Right renal pelvis (tissue), 4 donors: ENCODE data around the gene PAM. TPM values are rescaled to one million over a fixed set of nuclear protein-coding genes. Genes with fewer than 3 reads are reported as not detected.
A peak's percentile ranks its signal among the peaks of the same experiment; 100 is the strongest.

ENCODE experiments used
- DNase-seq, 4 donors: peaks; one replicate each; pipeline ENCODE4 v3.0.0-alpha.2; 2013; ENCODE audit warnings: low read depth in 4 of 4, low spot score in 3 of 4, missing footprints in 1 of 4
- polyA plus RNA-seq, 4 donors: library from polyadenylated mRNA; unstranded; fragments of 120-200 nt; gene quantifications; one replicate each; pipeline ENCODE4 v1.2.1, GENCODE V29; 2013; ENCODE audit not compliant: insufficient read length in 4 of 4

Gene PAM
- 100 to 1,000 TPM; 221 to 266 (median 244) TPM for polyA plus RNA-seq

DNA sequence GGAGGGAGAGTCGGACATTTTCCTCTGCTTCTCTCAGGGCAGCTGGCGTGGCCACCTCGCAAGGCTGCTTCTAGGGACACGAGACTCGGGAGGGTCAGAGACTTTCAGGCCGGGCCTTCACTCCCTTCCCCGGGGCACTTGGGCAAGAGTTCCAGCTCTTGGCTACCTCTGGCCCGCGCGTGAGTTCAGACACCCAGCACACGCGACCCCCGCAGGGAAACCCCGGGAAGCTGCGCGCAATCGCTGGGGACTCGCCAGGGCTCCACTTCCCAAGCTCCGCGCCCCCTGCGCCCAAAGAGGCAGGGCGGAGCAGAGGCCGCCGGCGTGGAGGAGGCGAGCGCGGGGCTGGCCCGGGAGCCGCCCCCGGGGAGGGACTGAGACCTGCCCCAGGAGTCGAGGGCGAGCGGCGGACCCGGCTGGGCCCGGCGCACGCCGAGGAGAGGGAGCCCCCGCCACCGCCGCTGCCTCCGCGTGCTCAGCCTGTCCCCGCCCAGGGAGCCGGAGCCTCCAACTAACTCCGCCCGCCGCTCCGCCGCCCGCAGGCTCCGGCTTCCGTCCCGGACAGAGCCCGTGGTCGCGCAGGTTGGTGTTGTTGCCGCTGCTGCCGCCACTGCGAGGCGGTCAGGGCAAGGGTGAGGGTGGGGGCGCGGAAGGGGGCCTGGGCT, at the start of gene PAM:
Gene PAM, plus strand, starts transcription at position 539 of the 665 bp plus-strand sequence. CDS start 110,891 bp downstream, outside the sequence.
- DNase-seq: peak in 3 of 4 donors; percentile 52 to 64 (median 57)

DNA sequence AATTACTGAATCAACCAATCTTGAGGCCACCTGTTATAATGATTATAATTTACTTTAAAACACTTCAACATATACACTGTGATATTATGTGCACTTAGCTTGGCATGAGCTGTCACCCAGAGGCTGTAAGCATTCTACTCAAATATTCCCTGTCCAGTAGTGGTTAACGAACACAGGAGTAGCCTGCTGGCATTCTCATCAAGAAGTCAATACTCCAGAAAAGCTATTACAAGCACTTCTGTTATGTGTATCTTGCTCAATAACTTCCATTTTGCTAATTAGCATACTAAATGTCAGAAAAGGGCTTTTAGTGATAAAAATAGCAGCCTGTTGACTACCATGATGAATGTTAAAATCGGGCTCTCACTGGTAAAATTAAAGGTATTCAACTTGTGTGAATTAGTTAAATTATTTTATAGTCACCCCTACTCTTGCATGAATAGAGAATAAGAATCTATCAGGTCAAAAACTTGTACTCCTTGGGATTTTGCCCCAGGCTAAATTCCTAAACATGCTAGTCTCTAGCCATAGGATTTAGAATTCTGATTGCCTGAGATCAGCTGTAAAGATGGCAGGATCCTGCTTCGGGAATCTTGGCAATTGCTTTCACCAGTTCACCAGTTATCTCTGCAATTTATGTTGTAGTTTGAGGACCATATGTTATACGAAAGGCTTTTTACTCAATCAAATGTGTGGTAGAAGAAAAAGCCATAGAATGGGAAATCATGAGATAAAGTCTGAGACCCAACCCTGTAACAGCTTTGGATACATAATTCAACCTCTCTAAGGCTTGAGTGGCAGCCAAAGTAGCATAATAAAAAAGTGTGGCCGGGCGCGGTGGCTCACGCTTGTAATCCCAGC, 43.4 kb upstream of the PAM start:
- no peak for DNase-seq

DNA sequence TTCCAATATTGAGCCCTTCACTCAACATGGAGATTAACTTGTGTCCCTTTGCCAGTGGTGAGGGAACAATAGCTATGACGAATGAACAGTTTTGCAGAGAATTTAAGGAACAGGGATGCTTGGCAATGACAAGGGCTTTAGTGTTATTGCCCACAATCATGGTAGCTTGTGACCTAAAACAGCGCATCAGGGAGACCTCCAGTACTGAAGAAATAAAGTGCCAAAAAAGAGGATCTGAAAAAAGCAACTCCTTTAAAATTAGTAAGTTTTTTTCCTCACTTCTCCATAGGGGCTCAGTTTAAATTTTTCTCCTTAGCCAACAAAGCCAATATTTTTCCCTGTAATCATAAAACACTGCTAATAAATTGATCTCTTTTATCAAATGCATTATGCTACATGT, 41.8 kb upstream of the PAM start:
- DNase-seq: no peak

DNA sequence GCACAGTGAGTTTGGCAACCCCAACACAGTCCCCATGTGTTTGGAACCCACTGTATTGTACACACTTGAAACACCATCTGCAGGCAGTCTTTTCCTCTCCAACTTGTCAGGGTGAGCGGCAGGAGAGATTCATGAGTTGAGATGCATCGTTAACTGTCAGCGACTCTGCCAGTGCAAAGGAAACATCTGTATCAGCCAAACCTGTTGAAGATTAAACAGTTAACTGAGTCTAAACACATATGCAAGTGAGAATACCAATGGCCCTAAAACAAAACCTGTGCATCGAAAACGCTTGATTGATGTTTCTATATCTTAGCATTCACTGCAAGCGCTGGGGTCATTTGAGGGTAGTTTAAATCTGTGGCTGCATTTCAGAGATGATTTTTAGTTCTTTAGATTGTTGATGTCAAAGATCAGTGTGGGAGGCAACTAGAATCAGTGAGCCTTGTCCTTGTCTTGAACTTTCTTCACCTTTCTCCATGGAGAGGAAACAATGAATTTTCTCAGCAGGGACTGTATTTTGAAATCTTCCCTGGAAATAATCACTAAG, 41.3 kb upstream of the PAM start:
- DNase-seq: peak; percentile 16 to 50 (median 24)

DNA sequence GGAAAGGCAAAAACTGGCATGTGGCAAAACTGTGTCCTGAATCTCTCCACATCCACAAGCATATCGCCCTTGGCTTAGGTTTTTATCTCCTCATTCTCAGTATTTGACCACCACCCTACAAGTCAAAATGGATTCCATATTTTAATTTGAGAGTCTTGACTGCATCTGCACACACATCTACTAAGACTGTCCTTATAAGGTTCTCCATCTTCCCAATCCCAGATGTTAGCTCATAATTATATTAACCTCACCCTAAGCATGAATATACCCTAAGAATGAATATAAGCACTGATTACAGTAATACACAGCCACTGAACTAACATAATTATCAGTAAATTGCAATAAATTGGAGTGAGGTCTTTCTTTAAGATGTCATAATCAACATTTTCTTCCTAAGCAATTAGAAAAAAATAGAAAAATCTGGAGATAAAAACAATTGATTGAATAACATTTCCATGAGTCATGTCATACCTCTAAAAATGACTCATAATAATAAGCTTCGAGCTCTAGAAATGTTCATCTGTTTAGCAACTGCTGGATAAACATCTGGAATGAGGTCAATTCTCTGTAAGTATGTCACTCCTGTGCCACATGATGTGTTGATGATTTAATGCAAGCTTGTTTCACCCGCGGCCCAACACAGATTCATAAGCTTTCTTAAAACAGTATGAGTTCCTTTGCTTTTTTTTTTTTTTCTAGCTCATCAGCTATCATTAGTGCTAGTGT, 39.9 kb upstream of the PAM start:
- DNase-seq: no peak

DNA sequence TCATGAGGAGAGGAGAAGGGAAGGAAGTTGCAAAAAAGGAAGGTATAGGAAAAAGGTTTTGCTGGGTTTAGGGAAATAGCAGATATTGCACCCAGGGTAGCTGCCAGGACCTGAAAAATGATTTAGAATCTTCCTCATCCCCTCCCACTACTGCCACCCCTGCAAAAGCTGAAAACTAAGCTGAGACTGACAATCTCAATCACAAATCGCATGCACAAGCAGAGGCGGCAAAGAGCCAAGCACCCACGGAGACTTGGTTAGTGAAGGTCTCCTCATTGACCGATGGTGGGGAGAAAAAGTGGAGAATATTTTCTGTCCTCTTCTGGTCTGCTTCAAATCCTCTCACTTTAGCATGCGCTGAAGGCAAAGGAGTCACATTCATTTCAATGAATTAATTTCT, 39.1 kb upstream of the PAM start:
- DNase-seq: no peak

DNA sequence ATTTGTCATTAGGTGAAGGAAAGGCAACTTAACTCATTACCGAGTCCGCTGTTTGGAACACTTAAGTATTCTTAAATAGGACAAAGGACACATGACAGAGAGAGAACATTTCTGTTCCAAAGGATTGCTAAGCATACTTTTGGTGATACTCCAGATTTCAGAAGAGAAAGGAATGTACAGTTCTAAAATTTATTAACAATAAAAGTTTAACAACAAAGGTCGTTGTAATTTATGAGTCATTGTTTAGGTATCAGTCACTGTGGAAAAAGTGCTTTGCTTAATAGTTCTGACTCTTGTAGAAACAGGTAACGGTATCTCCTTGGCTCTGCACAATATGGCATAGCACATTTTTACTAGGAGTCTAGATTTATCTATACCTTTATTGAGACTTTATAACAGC, 36.3 kb upstream of the PAM start:
- no peak for DNase-seq

DNA sequence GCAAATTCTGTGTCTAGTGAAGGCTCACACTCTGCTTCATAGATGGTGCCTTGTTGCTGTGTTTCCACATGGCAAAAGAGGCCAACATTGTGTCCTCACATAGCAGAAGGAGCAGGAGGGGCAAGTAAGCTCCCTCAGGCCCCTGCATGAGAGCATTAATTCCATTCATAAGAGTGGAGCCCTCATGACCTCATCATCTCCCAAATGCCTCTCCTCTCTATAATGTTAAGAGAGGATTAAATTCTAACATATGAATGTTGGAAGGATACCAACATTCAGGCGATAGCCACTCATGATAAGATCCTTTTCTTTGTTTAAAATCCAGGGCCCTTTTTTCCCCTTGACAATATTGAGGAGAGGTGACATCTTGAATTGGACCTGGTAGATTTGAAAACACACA, 35.2 kb upstream of the PAM start:
- DNase-seq: no peak

DNA sequence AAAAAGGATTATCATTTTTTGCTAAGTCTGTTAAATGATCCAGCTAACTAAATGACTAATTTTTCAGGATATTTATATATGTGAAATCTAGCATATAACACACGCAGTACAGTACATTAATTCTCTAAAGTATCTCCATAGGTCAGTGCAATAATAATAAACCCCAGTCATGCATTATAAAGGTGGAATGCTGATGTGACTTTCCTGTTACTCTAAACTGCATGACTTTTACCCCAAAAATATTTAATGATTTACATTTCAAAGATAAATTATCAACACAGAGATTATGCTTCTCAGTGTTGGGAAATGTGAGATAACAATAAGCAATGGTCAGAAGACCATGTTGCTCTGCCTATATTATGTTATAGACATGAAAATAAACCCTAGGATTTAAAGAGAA, 34.1 kb upstream of the PAM start:
- DNase-seq: no peak

DNA sequence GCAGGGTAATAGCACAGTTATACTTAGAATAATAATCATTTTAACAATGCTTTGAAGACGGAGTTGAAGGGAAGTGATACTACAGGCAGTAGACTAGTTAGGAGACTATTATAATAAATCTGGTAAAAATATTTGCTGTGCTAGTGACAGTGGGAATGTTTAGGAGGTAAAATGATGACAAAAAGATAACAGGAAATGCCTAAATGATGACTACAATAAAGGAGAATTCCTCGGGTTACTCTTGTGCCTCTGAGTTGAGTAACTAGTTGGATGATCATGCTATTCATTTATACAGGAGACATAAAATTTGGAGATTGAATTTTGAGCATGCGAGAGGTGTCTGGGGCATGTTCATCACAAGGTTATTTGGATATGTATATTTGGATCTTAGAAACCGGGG, 32.2 kb upstream of the PAM start:
- no peak for DNase-seq

DNA sequence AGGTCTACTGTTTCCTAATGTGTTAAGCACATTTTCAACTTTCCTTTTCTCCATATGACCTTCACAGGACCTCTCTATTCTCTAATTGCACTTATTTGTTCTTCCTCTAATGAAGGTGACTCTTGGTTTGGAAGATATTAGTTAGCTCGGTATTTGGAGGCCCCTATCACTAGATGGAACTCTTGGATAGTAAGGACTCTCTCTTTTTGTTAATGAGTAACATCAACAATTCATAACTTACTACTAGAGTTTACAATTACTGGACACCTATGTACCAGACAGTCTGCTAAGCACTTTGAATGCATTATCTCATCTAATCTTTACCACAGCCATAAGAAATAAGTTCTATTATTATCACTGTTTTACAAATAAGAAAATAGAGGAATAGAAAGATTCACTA, 23.4 kb upstream of the PAM start:
- no peak for DNase-seq

DNA sequence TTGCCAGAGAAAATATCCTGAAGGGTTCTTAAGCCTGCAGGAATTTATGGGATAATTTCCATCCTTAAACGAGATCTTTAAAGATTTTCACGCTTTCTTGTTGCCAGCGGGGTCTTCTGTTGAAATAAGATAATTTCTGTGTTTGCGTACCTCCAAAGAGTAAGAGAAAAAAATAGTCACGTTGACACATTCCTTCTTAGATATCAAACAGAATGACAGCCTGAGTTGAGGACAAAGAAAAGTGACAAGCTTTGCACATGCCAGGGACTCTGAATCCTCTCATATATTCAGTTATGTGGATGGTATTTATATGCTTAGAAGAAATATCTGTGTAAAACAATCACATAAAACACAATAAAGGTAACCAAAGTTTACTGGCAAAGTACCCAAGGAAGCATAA, 21.6 kb upstream of the PAM start:
- no peak for DNase-seq

DNA sequence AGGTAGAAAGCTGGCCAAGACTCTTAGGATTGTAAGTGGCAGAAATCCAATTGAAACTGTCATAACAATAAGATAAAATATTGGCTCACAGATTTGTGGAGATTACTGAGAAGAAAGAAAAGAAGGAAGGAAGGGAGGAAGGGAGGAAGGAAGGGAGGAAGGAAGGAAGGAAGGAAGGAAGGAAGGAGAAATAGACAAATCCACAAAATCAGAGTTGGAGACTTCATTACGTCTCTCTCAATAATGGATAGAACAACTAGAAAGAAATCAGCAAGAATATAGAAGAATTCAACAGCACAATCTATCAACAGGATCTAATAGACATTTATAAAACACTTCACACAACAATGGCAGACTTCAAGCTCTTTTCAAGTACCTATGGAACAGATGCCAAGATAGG, 17.9 kb upstream of the PAM start:
- DNase-seq: no peak

DNA sequence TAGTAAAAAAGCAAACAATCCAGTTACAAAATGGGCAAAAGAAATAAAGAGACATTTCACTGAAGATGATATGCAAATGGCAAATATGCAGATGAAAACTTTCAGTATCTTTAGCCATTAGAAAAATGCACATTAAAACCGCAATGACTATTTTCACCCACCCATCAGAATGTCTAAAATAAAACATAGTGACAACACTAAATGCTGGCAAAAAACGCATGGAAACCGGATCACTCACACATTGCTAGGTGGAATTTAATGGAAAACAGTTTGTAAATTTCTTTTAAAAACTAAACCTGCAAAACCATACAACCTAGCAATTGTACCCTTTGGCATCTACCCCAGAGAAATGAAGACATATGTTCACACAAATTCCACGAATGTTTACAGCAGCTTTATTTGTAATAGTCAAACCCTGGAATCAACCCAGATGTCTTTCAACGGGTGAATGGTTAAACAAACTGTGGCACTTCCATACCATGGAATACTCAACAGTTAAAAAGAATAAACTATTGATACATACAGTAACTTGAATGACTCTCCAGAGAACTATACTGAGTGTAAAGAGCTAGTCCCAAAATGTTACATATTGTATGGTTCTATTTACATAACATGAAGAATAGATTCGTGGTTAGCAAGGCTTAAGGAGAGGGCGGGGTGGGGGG, 17.2 kb upstream of the PAM start:
- DNase-seq: no peak

DNA sequence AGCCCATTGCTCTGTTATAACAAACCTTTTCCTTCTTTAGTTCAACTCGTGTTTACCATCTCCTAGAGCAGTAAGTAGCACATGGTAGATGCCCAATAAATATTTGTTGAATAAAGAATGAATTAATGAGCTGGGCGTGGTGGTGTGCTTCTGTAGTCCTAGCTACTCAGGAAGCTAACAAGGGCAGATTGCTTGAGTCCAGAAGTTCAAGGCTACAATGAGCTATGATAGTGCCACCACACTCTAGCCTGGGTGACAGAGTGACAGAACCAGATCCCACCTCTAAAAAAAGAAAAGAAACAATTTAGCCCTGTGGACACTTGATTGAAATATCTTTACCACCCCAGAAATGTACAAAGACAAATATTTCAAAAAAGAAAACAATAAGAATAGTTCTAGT, 14.6 kb upstream of the PAM start:
- no peak for DNase-seq

DNA sequence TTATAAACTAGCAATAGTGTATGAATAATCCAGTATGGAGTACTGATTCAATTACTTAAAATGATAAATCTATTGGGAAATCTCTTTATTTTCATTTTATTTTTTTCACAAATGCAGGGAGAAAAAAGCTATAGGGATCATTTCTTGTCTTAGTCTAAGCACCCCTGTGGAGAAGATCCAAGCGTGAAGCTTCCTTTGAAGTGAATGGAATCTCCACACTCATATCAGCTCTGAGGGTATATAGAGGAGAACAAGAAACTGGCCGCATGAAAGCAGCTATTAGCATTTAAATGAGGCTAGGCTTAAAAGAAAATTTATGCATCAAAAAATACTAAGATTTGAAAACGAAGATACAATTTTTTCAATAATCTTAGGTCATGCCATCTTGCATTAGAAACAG, 12.9 kb upstream of the PAM start:
- DNase-seq: no peak

DNA sequence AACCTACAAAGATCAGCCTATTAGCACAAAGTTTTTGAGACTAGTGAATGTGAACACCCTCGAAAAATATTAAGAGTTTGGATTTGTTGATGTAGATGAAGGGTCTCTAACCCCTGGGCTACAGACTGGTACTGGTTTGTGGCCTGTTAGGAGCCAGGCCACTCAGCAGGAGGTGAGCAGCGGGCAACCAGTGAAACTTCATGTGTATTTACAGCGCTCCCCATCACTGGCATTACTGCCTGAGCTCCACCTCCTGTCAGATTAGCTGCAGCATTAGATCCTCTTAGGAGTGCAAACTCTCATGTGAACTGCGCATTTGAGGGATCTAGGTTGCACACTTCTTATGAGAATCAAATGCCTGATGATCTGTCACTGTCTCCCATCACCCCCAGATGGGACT, 11.2 kb upstream of the PAM start:
- no peak for DNase-seq

DNA sequence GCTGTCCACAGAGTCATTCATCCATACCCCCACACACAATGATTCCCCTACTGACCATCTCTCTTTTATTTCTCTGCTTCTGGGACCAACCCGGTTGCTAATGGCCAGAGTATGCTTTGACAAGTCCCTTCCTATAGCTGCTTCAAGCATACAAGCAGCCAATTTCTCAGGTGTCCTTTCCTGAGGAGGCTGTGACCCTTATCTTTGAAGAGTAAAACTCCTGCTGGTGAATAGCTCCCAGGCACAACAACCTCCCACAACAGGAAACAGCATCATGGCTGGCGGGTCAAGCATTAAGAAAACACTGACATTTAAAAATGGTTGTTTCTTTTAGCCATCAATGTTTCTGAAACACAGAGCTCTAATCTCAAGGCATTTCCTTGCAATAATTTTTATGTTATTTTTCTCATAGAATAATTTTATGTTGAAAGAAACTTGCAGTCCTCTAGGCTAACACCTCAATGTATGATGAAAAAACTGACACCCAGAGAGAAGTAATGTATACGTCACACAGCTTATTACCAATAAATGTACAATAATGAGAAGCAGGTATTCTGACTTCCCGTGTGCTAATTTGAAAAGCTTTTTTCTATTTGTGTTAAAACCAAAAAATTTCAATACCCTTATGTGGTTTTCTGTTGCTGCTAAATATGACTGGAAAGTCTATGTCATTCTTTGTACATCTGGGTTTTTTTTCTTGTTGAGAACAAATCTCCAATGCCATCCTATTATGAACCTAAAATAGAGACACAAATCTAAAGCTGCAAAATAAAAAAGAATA, 7.5 kb upstream of the PAM start:
- no peak for DNase-seq

DNA sequence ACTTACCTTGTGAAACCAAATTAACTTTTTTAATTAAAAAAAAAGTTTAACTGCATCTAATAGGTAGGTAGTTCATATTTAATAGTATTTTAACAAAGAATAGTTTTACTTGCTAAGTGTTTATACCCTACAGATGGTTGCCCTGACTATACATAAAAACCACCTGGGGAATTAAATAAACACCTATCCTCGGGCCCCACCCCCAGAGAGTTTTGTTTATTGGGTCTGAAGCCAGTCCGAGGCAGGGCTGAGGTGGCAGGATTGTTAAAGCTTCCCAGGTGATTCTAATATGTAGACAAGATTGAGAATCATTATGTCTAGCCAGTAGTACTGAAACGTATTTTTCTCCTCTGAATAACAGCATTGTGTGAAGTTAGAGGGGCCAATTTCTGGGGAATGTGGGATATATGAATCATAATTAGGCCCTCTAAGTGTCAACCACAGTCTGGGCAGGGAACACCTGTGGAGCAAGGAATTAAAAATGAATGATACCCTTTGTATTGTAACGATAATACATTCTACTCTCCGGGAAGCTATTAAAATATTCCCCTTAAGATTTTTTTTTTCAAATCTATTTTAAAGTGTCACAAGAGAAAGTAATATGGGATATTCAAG, 5.6 kb upstream of the PAM start:
- no peak for DNase-seq
